ENCODE measurements around the gene C16orf82.

C16orf82 gene

DNA sequence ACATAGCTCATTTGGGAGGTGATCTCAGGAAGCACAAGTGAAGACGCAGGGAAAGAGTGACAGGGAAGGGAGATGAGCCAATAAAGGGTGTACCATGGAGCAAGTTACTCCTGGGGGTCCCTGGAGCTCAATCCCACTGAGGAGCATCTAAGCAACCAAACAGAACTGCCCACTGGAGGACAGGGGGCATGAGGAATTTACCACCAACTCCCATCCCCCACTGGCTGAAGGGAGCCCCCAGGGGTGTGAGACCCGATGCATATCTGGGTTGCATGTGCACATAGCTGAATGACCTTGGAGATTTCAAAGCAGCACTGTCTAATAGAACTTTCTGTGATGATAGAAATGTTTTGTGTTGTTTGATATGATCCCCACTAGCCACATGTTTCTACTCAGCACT is 29.6 kb downstream of the C16orf82 start:
- no peak for DNase-seq

DNA sequence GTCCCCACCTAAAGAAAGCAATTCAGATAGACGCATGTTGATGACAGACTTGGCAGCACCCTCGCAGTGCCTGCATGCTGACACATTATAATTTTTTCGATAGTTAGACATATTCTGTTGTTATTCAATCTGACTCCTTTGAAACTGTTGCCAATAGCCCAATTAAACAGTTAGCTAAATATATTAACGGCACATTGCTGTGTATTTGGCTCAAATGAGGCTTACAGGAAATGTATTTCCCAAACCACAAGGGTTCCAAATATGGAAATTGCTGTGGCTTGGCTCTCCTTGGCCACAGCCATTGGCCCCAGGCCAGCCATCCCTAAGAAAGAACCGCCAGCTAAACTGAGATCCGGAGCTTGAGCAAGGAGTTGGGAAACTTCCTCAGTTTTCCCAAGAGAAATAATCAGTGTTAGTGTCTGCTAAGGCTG is 31.1 kb downstream of the C16orf82 start:
- no peak for DNase-seq

DNA sequence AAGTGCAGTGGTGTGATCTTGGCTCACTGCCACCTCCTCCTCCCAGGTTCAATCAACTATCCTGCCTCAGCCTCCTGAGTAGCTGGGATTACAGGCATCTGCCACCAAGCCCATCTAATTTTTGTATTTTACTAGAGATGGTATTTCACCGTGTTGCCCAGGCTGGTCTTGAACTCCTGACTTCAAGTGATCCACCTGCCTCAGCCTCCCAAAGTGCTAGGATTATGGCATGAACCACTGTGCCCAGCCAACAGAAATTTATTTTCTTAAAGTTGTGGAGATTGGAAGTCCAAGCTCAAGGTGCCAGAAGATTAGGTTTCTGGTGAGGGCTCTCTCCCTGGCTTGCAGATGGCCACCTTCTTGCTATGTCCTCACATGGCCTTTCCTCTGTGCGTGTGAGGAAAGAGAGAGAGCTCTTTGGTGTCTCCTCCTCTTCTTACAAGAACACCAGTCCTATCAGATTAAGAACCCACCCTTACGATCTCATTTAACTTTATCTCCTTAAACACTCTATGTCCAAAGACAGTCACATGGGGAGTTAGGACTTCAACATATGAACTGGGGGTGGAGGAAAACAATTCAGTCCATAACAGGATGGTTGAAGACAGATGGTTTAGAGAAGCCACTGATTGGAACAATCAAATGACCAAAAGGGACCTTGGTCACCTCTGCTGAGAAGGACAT is 31.8 kb downstream of the C16orf82 start:
- no peak for DNase-seq

DNA sequence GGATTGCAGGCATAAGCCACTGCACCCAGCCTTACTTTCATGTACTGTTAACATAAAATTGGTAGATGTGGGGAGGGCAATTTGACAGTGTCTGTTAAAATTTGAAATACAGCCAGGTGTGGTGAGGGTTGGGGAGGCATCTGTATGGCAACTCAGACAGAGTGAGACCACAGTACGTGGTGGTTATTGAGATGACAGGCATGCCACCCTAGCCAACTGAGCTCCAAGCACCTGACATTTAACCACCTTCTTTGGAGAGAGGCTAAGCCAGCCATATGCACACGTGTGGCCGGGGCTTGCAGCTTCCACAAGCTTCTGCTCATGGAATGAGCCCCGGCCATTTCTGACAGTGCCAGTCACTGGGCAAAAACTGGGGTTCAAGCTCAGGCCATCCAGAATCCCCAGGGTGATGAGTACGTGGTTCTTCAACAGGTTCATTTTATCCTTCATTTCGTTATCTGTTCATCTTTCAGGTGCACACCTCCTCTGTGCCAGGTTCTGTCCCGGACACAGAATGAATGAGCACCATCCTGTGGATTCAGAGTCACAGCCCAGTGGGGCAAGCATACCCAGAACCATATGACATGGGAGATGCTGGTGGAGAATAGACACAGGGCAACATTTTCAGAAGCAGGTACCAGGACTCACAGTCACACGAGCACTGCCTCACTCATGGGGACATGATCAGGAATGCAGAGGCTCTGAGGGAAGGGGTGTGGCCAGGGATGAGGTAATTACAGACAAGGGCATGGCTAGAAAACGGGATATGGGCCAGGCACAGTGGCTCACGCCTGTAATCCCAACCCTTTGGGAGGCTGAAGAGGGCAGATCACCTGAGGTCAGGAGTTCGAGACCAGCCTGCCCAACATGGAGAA is 36.2 kb downstream of the C16orf82 start:
- DNase-seq: no peak

- DNase-seq: no peak
Measured at GRCh38 chr16:27103954-27104353, 37.2 kb downstream of the C16orf82 start.

GRCh38 chr16:27106305-27106704 is 39.6 kb downstream of the C16orf82 start:
- no peak for DNase-seq

DNA sequence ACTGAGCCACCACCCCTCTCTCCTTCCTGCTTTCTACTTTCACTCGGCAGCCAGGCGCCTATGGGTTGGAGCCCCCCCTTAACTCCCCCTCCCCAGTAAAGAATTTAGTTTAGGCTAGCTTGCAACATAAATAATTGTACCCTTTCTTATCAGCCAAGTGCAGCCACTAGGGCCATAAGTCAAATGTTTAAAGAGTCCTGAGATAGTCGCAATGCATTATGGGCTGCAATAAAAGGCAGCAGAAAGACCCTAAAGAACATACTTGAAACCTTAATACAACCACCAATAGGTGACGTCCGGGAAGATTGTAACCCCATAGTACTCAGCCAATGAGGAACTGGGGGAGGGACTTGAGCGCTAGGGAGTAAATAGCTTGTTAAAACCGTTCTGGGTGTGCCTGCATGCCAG is 40.5 kb downstream of the C16orf82 start:
- no peak for DNase-seq

DNA sequence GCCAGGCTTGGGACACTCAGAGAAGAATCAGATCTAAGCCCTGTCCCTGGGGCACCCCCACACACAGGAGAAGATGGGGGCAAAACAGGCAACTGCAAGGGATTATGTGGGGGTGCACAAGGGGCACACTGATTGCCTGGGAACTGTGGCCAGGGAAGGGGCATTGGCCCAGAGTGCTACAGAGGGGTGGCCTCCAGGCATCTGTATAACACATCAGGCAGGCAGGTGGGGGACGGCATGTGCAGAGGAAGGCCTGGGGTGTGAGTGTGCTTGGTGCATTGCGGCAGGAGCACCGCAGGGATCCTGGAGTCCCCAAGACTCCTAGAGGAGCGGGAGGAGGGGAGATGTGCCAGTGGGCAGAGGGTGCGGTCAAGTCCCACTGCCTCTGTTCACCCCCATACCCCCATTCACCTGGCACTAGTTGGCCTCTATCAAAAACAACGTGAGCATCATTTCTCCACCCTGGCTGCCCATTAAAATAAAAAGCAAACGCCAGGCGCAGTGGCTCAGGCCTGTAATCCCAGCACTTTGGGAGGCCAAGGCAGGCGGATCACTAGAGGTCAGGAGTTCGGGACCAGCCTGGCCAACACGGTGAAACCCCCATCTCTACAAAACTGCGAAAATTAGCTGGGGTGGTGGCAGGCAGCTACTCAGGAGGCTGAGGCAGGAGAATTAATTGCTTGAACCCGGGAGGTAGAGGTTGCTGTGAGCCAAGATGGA is 41.5 kb downstream of the C16orf82 start:
- no peak for DNase-seq

GRCh38 chr16:27108826-27109665 is 42.3 kb downstream of the C16orf82 start:
- DNase-seq: no peak

DNA sequence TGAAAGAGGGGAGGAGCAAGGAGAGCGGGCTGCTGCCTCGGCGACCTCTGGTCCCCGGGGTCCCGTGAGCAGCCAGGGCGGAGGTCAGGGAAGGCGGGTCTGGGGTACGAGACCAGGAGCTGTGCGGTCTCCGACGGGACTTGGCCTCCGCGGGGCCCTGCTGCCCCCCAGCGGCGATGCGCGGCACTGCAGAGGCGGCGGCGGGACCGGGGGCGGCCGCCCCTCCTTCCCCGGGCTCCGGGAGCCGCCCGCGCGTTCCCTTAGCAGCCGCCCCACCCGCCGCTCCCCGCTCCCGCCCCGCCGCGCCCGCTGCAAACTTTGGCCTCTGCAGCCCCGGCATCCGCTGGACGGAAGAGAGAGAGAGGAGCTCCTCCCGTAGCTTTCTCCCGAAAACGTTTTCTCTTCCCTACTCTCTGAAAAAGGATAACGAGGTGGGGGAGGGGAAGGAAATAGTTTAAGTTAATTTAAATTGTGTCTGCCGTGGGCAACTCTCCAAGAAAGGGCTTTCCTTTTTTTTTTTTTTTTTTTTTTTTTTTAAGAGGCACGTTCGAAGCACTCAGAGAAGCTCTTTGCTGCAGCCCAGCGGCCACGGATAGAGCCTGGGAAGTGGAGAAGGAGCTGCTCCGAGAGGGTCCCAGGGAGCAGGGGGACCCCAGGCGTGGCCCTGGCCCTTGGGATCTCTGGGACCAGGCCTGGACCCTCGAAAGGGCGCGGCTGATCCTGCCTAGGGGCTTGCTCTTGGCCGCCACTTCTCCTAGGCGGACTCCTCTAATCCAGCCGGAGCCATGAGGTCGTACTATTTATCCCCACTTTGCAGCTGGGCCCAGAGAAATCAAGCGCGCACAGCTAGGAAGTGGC is 43.2 kb downstream of the C16orf82 start:
- DNase-seq: peak; percentile 65

- DNase-seq: no peak
Measured at GRCh38 chr16:27110524-27110896, 43.8 kb downstream of the C16orf82 start.

- DNase-seq: no peak
Measured at GRCh38 chr16:27111486-27111885, 44.8 kb downstream of the C16orf82 start.

- DNase-seq: no peak
Measured at GRCh38 chr16:27112093-27112811, 45.5 kb downstream of the C16orf82 start.

DNA sequence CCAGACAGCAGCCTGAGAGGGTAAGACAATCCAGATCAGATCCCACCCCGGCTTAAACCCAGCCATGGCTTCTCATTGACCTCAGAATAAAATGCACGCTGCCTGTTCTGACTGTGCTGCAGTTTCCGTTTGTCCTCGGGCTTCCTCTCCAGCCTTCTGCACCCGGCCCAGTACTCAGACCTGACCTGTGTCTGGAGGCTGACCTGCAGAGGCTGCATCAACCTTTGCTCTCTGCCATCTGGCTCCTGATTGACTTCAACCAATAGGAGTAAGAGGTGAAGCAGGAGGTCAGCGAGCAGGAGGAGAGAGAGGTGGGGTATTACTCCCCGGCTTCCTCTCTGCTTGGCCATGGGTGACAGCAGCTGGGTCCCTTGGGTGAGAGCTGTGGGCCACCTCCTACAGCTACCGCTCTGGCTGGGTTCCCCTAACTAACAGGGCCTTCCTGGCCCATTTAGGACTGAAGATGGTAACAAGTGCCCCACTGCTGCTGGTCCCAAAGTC is 46.7 kb downstream of the C16orf82 start:
- no peak for DNase-seq

DNA sequence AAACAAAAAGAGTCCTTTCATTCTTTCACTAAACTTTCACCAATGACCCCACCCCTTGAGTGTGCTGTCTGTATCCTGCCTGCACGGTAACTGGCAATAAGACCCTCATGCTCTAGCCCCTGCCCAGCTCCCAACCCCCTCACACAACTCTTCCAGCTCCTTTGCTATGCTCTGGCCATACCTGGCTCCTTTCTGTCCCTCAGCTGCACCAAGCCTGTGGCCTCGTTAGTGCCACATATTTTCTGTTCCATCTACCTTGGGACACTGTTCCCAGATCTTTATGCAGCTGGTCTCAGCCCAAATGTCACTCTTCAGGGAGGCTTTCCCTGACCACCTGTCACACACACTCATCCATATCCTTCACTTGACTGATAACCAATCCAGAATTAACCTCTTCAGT is 47.3 kb downstream of the C16orf82 start:
- DNase-seq: no peak

DNA sequence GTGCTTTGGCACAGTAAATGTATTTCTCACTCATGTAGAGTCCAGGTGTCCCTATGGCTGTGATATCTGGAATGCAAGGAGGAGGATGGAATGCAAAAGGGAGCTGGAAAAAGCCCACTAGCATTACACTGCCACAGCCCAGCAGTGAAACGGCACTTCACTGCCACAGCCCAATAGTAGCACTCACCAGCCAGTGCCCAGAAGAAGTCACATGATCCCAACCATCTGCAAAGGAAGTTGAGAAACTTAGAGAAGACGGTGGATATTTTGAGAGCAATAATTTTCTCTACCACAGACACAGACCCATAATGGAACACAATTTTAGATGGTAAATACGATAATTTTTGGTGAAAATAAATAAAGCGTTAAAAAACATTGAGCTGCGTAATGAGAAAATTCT is 51.8 kb downstream of the C16orf82 start:
- no peak for DNase-seq
